ENCODE data around the gene WDFY1.

The WDFY1 gene

GRCh38 chr2:223991611-223992010 is 46.5 kb upstream of the WDFY1 start:
- POLR2A ChIA-PET, result no interaction called here
- H3K9me3 ChIP-seq (ENCODE audit: control insufficient read depth, insufficient read depth, low read depth, low read length), result no peaks in the 10 kb centered on the region
- no peak overlapping the region for H3K27ac ChIP-seq (ENCODE audit: extremely low read depth, low read depth, low read length)
- TF ChIP-seq ZNF266 (tag by site-specific recombination; IDR thresholded peaks at IDR 0.05; ENCODE audit: low read depth), result no peak
- TF ChIP-seq ZSCAN16 (tag by site-specific recombination; IDR thresholded peaks at IDR 0.05), result no peak
- no peak for TF ChIP-seq ZNF473 (tag by site-specific recombination; IDR thresholded peaks at IDR 0.05)
- TF ChIP-seq ZNF626 (tag by site-specific recombination; IDR thresholded peaks at IDR 0.05), result no peak
- no peak for TF ChIP-seq ZNF341 (tag by site-specific recombination; IDR thresholded peaks at IDR 0.05; ENCODE audit: low read depth)
- no peak for TF ChIP-seq ZBTB17 (tag by site-specific recombination; IDR thresholded peaks at IDR 0.05)
- CTCF ChIA-PET, result interaction anchor here (0.6 to 5.4 kb wide), 6 partner anchors 11 to 368 kb away, joined by 3 to 205 read pairs (median 4); no protein-coding TSS in a partner anchor
- peaks cover 0 to 31% of the 10 kb centered on the region in 2 experiments; a peak in 1 of 3 replicates for H3K36me3 ChIP-seq (ENCODE audit: control insufficient read depth in 2 of 2, insufficient read depth in 1 of 2, low read length in 2 of 2)
- H3K4me3 ChIP-seq (ENCODE audit: low read depth, low read length), result no peak overlapping the region
- no peaks in the 10 kb centered on the region for H3K4me1 ChIP-seq (ENCODE audit: control insufficient read depth, insufficient read depth, low read length)

- no peak overlapping the region for H3K27ac ChIP-seq (ENCODE audit: extremely low read depth, low read depth, low read length)
- no peak overlapping the region for H3K4me3 ChIP-seq (ENCODE audit: low read depth, low read length)
- H3K9me3 ChIP-seq (ENCODE audit: control insufficient read depth, insufficient read depth, low read depth, low read length), result no peaks in the 10 kb centered on the region
- no peaks in the 10 kb centered on the region for H3K4me1 ChIP-seq (ENCODE audit: control insufficient read depth, insufficient read depth, low read length)
- POLR2A ChIA-PET, result no interaction called here
- H3K36me3 ChIP-seq (ENCODE audit: control insufficient read depth in 2 of 2, insufficient read depth in 1 of 2, low read length in 2 of 2), result peaks cover 0 to 40% of the 10 kb centered on the region in 2 experiments; a peak in 1 of 3 replicates
- TF ChIP-seq ZNF571 (tag by site-specific recombination; IDR thresholded peaks at IDR 0.05) (no peak), ZNF639 (tag by site-specific recombination; IDR thresholded peaks at IDR 0.05) (no peak), ZNF707 (tag by site-specific recombination; IDR thresholded peaks at IDR 0.05) (no peak), PBX3 (CRISPR knock-in tag; IDR thresholded peaks at IDR 0.05) (no peak), ZNF350 (tag by site-specific recombination; IDR thresholded peaks at IDR 0.05) (no peak), ZNF138 (tag by site-specific recombination; IDR thresholded peaks at IDR 0.05; ENCODE audit: borderline replicate concordance) (no peak), ZSCAN23 (tag by site-specific recombination; IDR thresholded peaks at IDR 0.05) (no peak), WT1 (tag by site-specific recombination; IDR thresholded peaks at IDR 0.05) (no peak)
- TF ChIP-seq, protein P1, sequence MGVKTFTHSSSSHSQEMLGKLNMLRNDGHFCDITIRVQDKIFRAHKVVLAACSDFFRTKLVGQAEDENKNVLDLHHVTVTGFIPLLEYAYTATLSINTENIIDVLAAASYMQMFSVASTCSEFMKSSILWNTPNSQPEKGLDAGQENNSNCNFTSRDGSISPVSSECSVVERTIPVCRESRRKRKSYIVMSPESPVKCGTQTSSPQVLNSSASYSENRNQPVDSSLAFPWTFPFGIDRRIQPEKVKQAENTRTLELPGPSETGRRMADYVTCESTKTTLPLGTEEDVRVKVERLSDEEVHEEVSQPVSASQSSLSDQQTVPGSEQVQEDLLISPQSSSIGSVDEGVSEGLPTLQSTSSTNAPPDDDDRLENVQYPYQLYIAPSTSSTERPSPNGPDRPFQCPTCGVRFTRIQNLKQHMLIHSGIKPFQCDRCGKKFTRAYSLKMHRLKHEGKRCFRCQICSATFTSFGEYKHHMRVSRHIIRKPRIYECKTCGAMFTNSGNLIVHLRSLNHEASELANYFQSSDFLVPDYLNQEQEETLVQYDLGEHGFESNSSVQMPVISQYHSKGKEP (tag by site-specific recombination; IDR thresholded peaks at IDR 0.05), result no peak
- TF ChIP-seq, protein P2, sequence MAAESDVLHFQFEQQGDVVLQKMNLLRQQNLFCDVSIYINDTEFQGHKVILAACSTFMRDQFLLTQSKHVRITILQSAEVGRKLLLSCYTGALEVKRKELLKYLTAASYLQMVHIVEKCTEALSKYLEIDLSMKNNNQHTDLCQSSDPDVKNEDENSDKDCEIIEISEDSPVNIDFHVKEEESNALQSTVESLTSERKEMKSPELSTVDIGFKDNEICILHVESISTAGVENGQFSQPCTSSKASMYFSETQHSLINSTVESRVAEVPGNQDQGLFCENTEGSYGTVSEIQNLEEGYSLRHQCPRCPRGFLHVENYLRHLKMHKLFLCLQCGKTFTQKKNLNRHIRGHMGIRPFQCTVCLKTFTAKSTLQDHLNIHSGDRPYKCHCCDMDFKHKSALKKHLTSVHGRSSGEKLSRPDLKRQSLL (tag by site-specific recombination; IDR thresholded peaks at IDR 0.05), result no peak
- CTCF ChIA-PET, result interaction anchor here (0.6 to 2.2 kb wide), 9 partner anchors 9 to 369 kb away, joined by 3 to 9 read pairs (median 4); no protein-coding TSS in a partner anchor
These were observed 44.7 kb upstream of the WDFY1 start for GRCh38 chr2:223989856-223990232.

GRCh38 chr2:223989206-223989855 is 44.2 kb upstream of the WDFY1 start:
- H3K36me3 ChIP-seq (ENCODE audit: control insufficient read depth in 2 of 2, insufficient read depth in 1 of 2, low read length in 2 of 2), result peaks cover 0 to 46% of the 10 kb centered on the region in 2 experiments; a peak in 1 of 3 replicates
- no peak for TF ChIP-seq HOXD13 (CRISPR knock-in tag; IDR thresholded peaks at IDR 0.05; ENCODE audit: borderline replicate concordance)
- no peak for TF ChIP-seq MZF1 (tag by site-specific recombination; IDR thresholded peaks at IDR 0.05; ENCODE audit: borderline replicate concordance)
- no peak for TF ChIP-seq ZBTB11 (tag by site-specific recombination; conservative IDR thresholded peaks at IDR 0.05; ENCODE audit: low read depth)
- TF ChIP-seq, protein P3, sequence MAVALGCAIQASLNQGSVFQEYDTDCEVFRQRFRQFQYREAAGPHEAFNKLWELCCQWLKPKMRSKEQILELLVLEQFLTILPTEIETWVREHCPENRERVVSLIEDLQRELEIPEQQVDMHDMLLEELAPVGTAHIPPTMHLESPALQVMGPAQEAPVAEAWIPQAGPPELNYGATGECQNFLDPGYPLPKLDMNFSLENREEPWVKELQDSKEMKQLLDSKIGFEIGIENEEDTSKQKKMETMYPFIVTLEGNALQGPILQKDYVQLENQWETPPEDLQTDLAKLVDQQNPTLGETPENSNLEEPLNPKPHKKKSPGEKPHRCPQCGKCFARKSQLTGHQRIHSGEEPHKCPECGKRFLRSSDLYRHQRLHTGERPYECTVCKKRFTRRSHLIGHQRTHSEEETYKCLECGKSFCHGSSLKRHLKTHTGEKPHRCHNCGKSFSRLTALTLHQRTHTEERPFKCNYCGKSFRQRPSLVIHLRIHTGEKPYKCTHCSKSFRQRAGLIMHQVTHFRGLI (tag by site-specific recombination; IDR thresholded peaks at IDR 0.05), result no peak
- no peak for TF ChIP-seq ZNF621 (tag by site-specific recombination; IDR thresholded peaks at IDR 0.05)

More at GRCh38 chr2:223989206-223989855, 44.2 kb upstream of the WDFY1 start:
- no peak overlapping the region for H3K4me3 ChIP-seq (ENCODE audit: low read depth, low read length)
- POLR2A ChIA-PET, result no interaction called here
- H3K4me1 ChIP-seq (ENCODE audit: control insufficient read depth, insufficient read depth, low read length), result no peaks in the 10 kb centered on the region
- CTCF ChIA-PET, result interaction anchor here (0.6 to 2.2 kb wide), 8 partner anchors 9 to 369 kb away, joined by 3 to 9 read pairs (median 5); no protein-coding TSS in a partner anchor
- no peak overlapping the region for H3K27ac ChIP-seq (ENCODE audit: extremely low read depth, low read depth, low read length)
- H3K9me3 ChIP-seq (ENCODE audit: control insufficient read depth, insufficient read depth, low read depth, low read length), result no peaks in the 10 kb centered on the region
